ENCODE results near the gene ADAMTSL3.

DNA sequence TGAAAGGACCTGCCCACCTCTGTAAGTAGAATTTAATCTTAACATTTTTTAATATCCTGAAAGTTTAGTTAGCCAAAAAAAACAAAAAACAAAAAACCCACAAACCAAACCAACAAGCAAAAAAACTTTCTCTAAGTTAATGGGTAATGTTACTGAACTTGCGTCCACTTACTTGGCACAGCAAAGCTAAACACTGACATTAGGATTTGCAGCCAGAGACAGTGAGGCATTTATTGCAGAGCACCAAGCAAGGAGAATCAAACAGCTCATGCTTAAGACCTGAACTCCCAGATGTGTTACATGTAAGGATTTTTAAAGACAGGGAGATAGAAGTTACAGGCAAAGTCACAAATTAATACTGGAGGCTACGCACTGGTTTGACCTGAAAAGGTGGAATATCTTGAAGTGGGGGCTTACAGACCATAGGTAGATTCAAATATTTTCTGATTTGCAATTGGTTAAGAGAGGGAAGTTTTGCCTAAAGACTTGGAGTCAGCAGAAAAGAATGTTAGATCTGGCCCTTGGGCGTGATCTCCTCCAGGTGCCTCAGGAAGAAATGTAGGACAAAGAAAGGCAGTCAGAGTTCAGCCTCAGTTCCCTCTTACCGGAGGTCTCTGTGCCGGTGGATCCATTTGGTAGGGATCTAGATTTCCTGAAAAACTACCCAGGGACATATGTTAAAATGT is 205.0 kb downstream of the ADAMTSL3 start:
- TF ChIP-seq, protein P1, sequence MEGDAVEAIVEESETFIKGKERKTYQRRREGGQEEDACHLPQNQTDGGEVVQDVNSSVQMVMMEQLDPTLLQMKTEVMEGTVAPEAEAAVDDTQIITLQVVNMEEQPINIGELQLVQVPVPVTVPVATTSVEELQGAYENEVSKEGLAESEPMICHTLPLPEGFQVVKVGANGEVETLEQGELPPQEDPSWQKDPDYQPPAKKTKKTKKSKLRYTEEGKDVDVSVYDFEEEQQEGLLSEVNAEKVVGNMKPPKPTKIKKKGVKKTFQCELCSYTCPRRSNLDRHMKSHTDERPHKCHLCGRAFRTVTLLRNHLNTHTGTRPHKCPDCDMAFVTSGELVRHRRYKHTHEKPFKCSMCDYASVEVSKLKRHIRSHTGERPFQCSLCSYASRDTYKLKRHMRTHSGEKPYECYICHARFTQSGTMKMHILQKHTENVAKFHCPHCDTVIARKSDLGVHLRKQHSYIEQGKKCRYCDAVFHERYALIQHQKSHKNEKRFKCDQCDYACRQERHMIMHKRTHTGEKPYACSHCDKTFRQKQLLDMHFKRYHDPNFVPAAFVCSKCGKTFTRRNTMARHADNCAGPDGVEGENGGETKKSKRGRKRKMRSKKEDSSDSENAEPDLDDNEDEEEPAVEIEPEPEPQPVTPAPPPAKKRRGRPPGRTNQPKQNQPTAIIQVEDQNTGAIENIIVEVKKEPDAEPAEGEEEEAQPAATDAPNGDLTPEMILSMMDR (IDR thresholded peaks at IDR 0.05) = no peak
- no peak for TF ChIP-seq POLR2A (IDR thresholded peaks at IDR 0.05)
